ENCODE data around the gene COPG2.

DNA sequence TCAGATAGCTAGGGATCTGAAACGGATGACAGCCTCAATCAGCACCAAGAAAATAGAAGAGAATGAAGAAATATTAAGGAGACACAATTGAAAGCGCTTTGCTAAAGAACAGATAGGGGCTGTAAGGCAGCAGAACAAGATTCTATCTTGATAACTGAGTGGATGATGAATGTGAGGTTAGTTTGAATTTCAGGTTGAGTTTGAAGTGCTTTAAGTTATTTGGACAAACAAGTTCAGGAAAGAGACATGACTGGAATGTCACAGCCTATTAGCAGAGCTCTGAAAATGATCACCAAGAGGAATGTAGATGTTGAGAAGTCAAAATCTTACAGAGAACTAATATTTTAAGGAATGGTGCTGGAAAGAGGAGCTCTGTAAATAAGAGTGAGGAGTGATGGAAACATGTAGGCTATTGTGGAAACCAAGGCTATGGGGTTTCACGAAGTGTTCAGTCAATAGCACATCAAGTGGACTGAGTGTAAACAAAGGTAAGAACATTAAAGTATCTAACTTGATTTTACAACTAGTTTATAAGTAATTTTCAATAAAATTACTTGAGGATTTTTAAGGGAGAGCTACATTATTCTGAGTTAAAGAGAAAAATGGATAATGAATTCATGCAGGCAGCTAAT, 115.0 kb downstream of the COPG2 start:
- TF ChIP-seq, protein P1, sequence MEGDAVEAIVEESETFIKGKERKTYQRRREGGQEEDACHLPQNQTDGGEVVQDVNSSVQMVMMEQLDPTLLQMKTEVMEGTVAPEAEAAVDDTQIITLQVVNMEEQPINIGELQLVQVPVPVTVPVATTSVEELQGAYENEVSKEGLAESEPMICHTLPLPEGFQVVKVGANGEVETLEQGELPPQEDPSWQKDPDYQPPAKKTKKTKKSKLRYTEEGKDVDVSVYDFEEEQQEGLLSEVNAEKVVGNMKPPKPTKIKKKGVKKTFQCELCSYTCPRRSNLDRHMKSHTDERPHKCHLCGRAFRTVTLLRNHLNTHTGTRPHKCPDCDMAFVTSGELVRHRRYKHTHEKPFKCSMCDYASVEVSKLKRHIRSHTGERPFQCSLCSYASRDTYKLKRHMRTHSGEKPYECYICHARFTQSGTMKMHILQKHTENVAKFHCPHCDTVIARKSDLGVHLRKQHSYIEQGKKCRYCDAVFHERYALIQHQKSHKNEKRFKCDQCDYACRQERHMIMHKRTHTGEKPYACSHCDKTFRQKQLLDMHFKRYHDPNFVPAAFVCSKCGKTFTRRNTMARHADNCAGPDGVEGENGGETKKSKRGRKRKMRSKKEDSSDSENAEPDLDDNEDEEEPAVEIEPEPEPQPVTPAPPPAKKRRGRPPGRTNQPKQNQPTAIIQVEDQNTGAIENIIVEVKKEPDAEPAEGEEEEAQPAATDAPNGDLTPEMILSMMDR (IDR thresholded peaks at IDR 0.05; ENCODE audit: low read depth, low read length, poor library complexity, severe bottlenecking): no peak
- TF ChIP-seq EZH2phosphoT487 (IDR thresholded peaks at IDR 0.05; ENCODE audit: borderline replicate concordance, low read length): no peak
